ENCODE results near the gene MYOD1.

The MYOD1 gene

DNA sequence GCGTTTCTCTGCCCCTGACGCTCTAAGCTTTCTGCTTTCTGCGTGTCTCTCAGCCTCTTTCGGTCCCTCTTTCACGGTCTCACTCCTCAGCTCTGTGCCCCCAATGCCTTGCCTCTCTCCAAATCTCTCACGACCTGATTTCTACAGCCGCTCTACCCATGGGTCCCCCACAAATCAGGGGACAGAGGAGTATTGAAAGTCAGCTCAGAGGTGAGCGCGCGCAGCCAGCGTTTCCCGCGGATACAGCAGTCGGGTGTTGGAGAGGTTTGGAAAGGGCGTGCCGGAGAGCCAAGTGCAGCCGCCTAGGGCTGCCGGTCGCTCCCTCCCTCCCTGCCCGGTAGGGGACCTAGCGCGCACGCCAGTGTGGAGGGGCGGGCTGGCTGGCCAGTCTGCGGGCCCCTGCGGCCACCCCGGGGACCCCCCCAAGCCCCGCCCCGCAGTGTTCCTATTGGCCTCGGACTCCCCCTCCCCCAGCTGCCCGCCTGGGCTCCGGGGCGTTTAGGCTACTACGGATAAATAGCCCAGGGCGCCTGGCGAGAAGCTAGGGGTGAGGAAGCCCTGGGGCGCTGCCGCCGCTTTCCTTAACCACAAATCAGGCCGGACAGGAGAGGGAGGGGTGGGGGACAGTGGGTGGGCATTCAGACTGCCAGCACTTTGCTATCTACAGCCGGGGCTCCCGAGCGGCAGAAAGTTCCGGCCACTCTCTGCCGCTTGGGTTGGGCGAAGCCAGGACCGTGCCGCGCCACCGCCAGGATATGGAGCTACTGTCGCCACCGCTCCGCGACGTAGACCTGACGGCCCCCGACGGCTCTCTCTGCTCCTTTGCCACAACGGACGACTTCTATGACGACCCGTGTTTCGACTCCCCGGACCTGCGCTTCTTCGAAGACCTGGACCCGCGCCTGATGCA lies at the start of gene MYOD1:
Gene MYOD1 (plus strand): TSS at position 544 of the 910 bp plus-strand sequence. CDS start 212 bp downstream, at position 756.
- no peak for DNase-seq (ENCODE audit: low read depth in 3 of 3, low spot score in 1 of 3)

DNA sequence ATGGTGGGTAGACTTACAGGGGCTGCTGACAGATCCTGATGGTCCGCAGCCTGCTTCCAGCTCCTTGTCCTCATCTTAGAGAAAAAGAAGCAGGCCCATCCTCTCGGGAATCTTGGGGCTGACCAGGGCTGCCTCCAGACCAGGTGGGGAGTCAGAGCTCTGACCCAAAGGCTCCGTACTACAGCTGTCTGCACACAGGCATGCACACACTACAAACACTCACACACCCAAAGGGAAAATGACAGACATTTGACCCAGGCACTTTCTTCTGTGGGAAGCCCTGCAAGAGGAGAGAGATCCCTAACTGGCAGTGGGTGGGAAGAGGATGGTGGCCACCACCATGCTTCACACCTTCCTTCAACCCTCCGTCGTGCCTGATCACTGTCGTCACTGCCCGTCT lies 46.9 kb upstream of the MYOD1 start:
- no peak for DNase-seq (ENCODE audit: low read depth in 3 of 3, low spot score in 1 of 3)

DNA sequence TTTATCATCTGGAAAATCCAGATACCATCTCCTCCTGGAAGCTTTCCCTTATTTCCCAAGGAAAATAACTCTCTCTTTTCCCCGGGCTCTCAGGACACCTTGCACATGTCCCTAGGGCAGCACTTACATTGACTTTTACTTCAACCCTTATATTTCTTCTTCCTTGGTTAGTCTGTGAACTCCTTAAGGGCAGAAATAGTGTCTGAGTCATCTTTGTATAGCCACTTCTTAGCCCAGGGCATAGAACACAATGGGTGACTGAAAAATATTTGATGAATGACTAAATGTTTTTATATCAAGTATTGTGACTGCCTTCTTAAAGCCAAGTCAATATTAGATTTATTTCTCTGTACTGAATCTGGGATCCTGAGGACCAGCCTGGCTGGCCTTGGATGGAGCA lies 45.4 kb upstream of the MYOD1 start:
- DNase-seq (ENCODE audit: low read depth in 3 of 3, low spot score in 1 of 3): no peak

DNA sequence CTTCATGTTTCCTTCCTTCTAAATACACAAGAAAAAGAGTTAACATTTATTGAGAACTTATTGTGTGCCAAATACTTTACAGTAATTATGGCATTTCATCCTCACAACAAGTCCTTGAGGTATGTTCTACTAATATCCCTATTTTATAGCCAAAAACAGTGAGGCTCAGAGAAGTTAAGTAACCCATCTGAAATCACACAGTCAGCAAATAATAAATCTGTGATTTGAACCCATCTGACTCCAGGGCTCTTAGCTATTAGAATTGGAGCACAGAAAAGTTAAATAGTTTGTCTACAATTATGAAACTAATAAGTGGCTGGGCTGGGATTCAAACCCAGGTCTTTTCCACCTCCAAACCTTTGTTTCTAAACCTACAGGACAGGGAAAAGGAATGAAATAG lies 36.5 kb upstream of the MYOD1 start:
- DNase-seq (ENCODE audit: low read depth in 3 of 3, low spot score in 1 of 3): no peak

DNA sequence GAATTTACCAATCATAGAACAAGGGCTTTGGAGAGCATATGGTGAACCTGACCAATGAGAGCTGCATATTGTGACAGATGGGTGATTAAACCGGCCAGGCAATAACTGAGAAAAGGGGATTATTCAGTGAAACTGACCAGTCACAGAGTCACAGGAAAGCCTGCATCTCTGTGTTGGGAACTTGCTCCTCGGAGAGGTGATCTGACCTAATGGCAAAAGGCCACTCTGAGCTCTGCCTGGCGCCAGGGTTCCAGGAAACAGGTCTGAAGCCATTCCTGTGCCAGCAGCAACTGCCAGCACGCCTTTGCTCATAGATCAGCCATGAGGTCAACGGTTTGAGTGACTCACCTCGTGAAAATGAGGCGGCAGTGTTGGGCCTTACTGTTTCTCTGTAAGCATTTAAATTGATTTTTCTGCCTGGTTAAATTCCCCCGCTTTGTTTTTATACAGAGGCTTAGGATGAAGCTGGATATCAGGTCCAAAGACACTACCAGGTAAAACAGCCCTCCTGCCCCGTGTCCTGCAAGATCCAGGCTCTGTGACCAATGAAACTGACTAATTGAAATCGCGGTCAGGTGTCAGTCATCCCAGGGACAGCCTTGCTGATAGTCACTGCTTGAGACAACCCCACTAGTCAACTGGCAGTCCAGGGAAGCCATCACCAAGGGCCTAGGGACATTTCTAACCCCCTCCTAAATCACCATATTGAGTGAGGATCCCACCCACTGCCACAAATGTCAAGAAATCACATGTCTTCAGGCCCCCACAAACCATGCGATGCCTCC lies 35.8 kb upstream of the MYOD1 start:
- no peak for DNase-seq (ENCODE audit: low read depth in 3 of 3, low spot score in 1 of 3)

DNA sequence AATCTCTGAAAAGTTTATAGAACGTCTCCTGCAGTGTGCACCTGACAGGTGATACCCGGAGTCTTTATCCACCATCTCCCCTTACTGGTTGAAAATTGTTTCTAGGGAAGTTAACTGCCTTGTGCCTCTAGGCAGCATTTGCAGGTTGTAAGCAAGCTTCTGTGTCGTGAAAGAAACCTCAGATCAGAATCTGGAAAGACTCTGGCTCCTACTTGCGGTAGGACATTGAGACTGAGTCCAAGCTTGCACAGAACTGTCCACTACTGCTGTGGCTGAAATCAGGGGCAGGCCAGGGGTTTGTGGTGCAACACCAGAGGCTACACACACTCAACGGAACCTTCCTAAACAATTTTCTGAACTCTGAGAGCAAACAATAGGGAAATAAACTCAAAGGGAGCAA lies 34.8 kb upstream of the MYOD1 start:
- no peak for DNase-seq (ENCODE audit: low read depth in 3 of 3, low spot score in 1 of 3)

DNA sequence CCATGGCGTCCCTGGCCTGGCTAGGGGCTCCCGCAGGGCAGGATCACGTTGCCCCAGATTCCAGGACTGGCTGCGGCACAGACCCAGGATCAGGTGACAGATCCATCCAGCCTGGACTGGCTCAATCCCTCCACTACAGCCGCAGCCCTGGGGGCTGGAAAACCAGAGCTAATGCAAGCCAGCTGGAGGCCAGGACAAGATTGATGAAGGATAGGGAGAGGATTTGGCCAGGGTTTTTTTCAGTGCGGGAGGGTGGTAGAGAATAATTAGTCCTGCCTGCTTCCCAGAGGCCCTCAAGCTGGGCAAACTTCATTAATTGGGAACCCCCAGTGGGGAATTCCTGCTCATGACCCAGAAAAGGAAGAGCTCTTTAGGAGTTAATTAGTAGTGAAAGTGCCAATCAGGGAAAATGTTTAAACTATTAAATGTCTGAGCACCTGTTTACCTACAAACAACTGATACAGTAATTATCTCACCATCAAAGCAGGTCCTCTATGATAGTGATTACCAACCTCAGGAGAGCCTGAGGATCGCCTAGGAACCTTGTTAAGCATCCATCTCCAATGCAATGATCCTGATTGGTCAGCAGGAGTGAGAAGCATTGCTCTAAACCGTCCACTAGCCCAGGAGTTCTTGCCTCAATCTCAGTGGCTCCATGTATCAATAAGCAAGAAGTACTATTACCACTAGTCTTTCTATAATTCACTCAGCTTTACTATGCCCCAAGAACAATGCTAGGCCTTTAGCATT lies 33.0 kb upstream of the MYOD1 start:
- DNase-seq (ENCODE audit: low read depth in 3 of 3, low spot score in 1 of 3): no peak

DNA sequence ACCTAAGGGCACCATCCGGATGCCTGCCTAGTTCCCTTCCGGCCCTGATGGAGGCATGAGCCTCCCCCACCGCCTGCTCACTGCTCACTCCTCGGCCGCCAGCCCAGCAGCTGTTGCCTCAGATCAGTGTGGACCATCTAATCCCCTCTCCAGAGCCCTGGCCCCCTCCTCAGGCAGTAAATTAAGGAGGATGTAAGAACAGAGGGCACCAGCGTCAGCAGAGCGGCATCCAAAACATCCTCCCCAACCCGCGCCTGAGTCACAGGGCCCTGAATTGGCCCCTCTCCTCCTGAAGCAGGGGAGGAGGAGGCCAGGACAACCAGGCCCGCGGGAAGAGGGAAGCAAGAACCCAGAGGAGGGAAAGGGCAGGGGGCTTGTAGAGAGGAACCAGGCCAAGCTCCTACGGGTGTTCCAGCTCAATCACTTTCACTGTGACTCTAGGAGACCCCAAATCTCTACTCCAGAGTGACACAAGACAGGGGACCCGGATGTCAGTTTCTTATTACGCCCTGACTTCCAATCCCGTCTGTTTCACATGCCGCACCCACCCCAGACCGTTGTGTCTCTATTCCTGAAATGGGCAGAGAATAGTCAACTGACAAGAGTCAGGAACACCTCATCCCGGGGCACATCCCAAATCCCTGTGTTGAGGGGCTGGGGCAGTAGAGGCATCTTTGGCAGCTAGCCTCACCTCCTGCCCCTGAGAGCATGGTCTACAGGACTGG lies 31.3 kb upstream of the MYOD1 start:
- DNase-seq (ENCODE audit: low read depth in 3 of 3, low spot score in 1 of 3): no peak

DNA sequence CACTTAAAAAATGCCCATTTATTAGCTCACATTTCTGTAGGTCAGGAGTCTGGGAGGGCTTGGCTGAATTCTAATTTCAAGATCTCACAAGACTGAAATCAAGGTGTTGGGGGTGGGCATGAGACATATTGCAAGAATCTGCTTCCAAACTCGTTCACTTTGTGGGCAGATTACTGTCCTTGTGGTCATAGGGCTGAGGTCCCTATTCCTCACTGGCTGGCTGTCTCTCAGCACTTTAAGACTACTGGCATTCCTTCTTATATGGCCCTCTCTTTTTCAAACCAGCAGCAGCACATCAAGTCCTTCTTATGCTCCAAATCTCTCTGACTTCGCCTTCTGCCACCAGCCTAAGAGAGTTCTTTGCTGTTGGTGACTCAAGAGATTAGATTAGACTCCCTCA lies 27.8 kb upstream of the MYOD1 start:
- no peak for DNase-seq (ENCODE audit: low read depth in 3 of 3, low spot score in 1 of 3)

DNA sequence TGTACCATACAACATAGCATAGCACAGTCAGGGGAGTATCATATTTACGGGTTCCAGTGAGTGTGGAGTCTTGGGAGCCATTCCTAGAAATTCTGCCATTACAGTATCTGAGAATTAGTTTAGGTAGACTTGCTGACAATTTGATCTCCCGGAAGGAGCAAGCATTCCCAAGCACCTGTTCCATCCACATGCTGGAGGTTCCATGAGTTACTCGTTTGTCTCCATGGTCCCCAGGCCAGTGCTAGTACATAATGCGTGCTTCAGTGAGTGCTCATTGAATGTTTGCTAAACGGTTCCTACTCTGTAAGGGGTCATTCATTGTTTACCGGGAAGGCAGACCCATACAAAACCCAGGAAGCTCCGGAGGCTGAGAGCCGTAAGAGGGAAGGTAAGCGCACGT lies 27.4 kb upstream of the MYOD1 start:
- no peak for DNase-seq (ENCODE audit: low read depth in 3 of 3, low spot score in 1 of 3)

DNA sequence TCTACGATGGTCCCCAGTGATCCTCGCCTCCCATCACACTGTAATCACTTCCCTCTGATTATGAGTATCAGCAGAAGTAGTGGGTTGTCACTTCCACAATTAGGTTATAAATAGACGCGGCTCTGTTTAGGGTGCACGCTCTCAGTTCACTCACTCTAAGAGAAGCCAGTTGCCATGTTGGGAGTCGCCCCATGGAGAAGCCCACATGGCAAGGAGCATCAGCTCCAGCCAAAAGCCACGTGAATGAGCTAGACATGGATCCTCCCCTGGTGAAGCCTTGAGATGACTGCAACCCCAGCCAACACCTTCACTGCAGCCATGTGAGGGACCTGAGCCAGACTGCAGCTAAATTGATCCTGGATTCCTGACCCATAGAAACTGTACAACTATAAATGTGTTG lies 26.4 kb upstream of the MYOD1 start:
- no peak for DNase-seq (ENCODE audit: low read depth in 3 of 3, low spot score in 1 of 3)

DNA sequence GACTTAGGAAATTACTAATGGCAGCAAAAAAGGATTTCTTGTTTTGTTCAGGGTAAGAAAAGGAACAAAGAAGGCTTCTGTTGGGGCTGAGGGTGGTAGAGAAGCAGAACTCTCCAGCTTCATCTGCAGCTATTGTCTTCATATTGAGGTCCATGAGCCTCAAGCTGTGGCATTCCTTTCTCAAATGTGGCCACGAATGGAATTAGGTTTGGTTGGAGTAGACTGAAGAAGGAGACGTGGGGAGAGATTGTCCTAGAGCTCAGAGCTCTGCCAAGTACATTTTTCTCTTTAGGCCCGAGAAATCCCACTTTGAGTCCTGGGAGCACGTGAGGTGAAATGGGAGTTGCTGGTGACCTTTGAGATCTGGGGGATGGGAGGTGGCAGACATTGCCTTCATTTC lies 25.8 kb upstream of the MYOD1 start:
- DNase-seq (ENCODE audit: low read depth in 3 of 3, low spot score in 1 of 3): no peak

DNA sequence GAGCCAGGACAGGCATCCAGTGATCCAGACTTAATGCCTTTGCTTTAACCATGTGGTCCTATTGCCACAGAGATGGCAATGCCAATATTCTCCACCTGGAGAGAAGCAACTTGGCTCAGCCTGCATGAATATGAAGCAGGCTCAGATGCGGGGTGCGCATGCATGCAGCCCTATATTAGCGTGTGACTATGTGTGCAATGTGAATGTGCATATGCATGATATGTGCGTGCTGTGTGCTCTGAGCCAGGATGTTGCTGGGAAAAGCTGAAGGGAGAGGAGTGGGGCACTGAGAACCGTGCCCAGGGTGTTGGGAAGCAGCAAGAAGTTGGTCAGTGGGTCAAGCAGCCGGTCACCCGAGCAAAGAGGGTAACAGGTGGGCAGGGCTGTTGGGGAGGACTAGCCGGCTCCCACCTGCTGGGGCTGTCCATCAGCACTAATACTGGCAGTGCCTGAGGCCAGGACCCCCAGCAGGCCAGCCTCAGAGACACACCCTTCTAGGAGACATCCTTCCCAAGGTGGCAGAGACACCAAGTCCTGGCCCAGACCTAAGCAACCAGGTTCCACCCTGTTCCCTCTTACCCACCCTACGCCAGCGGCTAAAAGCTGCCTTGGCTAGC lies 24.8 kb upstream of the MYOD1 start:
- DNase-seq (ENCODE audit: low read depth in 3 of 3, low spot score in 1 of 3): no peak

DNA sequence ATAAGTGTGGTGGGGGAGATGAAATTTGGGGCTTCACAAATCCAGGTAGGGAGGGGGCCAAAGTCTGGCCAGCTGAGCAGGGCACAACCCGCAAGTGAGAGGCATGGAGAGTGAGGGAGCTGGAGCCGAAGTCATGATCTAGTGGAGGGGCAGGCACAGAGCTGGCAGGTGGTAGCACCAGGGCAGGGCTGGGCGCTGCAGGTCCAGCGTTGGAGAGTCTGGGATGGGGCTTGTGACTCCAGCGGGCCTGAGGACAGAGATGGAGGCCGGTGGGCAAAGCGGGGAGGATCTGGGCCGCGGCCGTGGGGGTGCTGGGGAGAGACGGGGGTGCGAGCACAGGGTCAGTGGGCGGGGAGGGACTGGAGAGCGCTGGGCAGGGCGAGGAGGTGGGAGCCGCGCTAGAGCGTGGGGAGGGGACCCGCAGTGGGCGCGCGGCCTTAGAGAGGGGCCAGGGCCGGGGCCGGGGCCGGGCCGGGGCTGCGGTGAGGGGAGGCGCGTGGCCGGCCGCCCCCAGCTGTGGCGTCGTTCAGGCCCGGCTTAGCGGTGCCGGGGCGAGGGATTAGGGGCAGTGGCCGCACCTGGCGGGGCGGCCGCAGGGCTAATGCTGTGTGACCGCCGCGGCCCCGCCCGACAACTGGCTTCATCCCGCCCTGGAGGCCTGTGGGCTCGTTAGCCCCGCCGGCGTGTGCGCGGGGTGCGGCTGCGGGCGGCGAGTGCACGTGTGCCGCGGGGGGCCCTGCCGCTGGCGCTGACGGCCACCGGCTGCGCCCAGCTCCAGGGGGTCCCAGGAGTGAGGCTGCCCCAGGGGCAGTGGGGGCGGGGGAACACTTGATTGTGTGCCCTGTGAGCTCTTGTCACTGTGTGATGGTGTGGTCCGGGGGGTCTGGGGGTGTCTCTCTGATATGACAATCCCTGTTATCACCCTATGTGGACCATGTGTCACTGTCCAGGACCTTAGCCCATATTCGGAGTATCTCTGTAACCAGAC lies 23.6 kb upstream of the MYOD1 start:
- DNase-seq (ENCODE audit: low read depth in 3 of 3, low spot score in 1 of 3): no peak

DNA sequence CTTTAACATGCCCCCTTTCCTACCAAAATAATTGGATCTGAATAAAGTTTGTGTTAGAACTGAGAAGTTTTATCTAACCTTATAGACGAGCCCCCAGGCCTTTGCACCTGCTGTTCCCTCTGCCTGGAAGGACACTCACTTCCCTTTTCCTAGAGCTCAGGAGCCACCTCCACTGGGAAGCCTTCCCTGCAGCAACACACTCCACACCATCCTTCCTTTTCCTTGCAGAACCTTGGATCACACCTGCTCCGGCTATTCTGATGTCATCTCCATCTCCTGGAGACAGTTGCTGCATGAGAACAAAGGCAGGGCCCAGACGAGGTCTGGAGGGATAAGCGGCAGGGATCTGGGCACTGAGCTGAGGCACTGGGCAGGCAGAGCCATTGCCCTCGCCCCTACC lies 22.6 kb upstream of the MYOD1 start:
- no peak for DNase-seq (ENCODE audit: low read depth in 3 of 3, low spot score in 1 of 3)

DNA sequence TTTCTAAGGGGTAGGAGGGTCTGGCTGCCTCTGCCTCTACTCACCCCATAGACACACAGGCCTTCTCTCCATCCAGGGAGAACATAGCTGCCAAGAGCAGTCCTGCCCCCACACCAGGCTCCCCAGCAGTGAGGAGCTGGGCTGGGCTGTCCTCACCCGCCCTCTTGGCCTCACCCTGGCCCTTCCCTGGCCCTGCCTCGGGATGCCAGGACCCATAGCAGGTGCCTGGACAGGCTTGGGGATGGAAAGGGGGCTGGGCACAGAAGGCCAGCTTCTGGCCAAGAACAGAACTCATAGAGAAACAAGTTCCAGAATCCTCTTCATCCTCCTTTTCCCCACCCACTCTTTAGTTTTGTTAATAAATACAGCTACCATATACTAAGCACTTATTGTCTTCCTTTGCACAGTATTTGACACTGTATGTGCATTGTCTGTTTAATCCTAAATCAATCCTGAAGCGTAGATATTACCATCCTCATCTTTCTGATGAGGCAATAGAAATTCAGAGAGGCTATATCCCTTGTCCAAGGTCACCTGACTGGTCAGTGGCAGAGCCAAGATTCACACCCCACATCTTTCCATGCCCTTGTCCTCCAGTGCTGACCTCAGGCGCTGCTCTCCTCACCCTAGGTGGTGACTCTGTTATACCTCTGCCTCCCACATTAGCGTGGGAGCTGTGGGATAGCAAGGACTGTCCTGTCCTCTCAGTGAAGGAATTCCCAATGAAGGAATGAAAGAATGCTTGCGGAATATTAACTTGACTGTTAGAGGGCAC lies 22.0 kb upstream of the MYOD1 start:
- DNase-seq (ENCODE audit: low read depth in 3 of 3, low spot score in 1 of 3): no peak

DNA sequence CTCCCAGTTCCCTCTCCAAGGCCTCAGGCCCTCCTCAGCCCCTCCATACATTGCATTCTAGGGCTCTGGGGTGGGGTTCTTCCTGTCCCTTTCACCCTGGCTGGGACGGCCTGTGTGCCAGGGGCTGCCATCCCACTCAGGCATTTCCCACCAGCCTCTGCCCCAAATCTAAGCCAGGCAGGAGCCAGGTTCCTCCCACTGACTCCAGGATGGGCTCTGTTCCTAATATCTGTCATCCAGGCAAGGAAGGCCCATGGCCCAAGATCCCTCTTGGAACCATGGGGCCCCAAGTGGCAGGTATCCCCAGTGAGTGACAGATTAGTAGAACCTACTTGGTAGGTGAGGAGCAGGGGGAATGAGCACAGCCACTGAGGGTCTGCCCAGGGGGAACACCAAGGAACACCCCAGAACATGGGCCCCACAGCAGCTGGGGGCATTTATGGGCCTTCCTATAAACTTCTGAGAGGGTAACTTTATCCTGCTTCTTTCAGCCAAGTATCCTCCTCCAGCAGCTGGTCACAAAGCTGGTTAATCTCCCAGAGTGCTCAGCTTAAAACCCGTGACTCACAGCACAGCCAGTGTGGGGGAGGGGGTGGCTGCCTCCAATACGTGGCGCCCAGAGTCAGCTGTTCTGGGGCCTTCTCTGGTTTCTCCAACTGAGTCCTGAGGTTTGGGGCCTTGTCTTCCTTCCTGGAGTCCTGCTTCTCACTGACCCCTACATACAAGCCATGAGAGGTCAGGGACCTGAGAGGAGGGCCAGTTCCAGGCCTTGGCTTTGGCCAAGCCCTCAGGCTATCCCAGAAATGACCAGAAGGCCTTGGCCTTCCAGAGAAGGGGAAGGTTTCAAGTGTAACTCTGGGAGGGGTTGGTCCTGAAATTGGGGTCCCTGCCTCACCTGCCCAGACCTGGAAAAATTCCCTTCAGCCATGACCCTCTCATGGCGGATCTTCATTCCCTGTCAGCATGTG lies 19.9 kb upstream of the MYOD1 start:
- DNase-seq (ENCODE audit: low read depth in 3 of 3, low spot score in 1 of 3): no peak

Measured in stimulated activated CD4-positive, alpha-beta T cell treated with anti-CD3 and anti-CD28 coated beads, TNF-alpha, amount 100 ng/mL, for 1 hour (primary cell).